Muscle layer of duodenum (tissue), 2 donors: ENCODE measurements around the gene TSPAN6.
A peak's percentile ranks its signal among the peaks of the same experiment; 100 is the strongest.

Experiments used
- H3K27ac ChIP-seq: one replicate; pipeline ENCODE4 v1.7.0; 2013; ENCODE audit warnings: mild to moderate bottlenecking, low read length
- H3K27me3 ChIP-seq: one replicate; pipeline ENCODE4 v1.7.0; 2013; ENCODE audit warnings: low read depth, mild to moderate bottlenecking, control low read depth, low read length
- H3K36me3 ChIP-seq, 2 donors: one replicate each; pipeline ENCODE4 v1.7.0; 2013; ENCODE audit warnings: low read length in 2 of 2, control low read depth in 1 of 2, mild to moderate bottlenecking in 1 of 2; ENCODE audit not compliant: insufficient read depth in 2 of 2, control insufficient read depth in 1 of 2
- H3K4me1 ChIP-seq, 2 donors: one replicate each; pipeline ENCODE4 v1.7.0; 2013; ENCODE audit warnings: low read length in 2 of 2, mild to moderate bottlenecking in 2 of 2, control low read depth in 1 of 2, moderate library complexity in 1 of 2; ENCODE audit not compliant: insufficient read depth in 2 of 2, control insufficient read depth in 1 of 2
- H3K4me3 ChIP-seq, 2 donors: one replicate each; pipeline ENCODE4 v1.7.0; 2013; ENCODE audit warnings: low read length in 2 of 2, low read depth in 1 of 2, mild to moderate bottlenecking in 1 of 2
- H3K9me3 ChIP-seq, 2 donors: one replicate each; pipeline ENCODE4 v1.7.0; 2013; ENCODE audit warnings: low read length in 2 of 2, control low read depth in 1 of 2, mild to moderate bottlenecking in 1 of 2; ENCODE audit not compliant: control insufficient read depth in 1 of 2
- donor health status: healthy.

Gene TSPAN6

GRCh38 chrX:100647095-100647494, 10.5 kb upstream of the TSPAN6 start:
- H3K27ac ChIP-seq: no peak overlapping the region
- H3K9me3 ChIP-seq: no peaks in the 10 kb centered on the region
- H3K27me3 ChIP-seq: no peaks in the 10 kb centered on the region
- no peak overlapping the region for H3K4me3 ChIP-seq
- peaks cover 0 to 8% of the 10 kb centered on the region in 2 donors for H3K36me3 ChIP-seq
- H3K4me1 ChIP-seq: peaks cover 11 to 18% of the 10 kb centered on the region in 2 donors

- Histone ChIP-seq H3K27me3 (no peaks in the 10 kb centered on the region), H3K36me3 (peaks cover 0 to 8% of the 10 kb centered on the region in 2 donors), H3K4me1 (peaks cover 11 to 18% of the 10 kb centered on the region in 2 donors), H3K27ac (peak overlapping the region; percentile 73), H3K9me3 (no peaks in the 10 kb centered on the region), H3K4me3 (peak overlapping the region in 1 of 2 donors; percentile 52)
These were observed 8.5 kb upstream of the TSPAN6 start for GRCh38 chrX:100645106-100645505.

- Histone ChIP-seq H3K4me3 (peak within 1 kb of the TSS in 1 of 2 donors; percentile 52), H3K27me3 (no peaks in the 10 kb centered on the region), H3K36me3 (peaks cover 0 to 7% of the 10 kb centered on the region in 2 donors), H3K9me3 (no peaks in the 10 kb centered on the region), H3K4me1 (peaks cover 11 to 18% of the 10 kb centered on the region in 2 donors), H3K27ac (peak within 1 kb of the TSS; percentile 73)
These were observed 7.6 kb upstream of the TSPAN6 start, which contains the start of gene SRPX2 for GRCh38 chrX:100643956-100644860. TSS of gene SRPX2 (plus strand) at chrX:100644199. CDS start at chrX:100646323, 2,124 bp downstream.

GRCh38 chrX:100643212-100643611, 6.6 kb upstream of the TSPAN6 start:
- no peaks in the 10 kb centered on the region for H3K27me3 ChIP-seq
- no peaks in the 10 kb centered on the region for H3K9me3 ChIP-seq
- no peak overlapping the region for H3K4me3 ChIP-seq
- peak overlapping the region; percentile 73 for H3K27ac ChIP-seq
- H3K36me3 ChIP-seq: no peaks in the 10 kb centered on the region
- H3K4me1 ChIP-seq: peaks cover 2 to 18% of the 10 kb centered on the region in 2 donors

- Histone ChIP-seq H3K4me3 (no peak overlapping the region), H3K27me3 (no peaks in the 10 kb centered on the region), H3K4me1 (peaks cover 0 to 9% of the 10 kb centered on the region in 2 donors), H3K9me3 (no peaks in the 10 kb centered on the region), H3K27ac (no peak overlapping the region), H3K36me3 (no peaks in the 10 kb centered on the region)
These were observed 5.7 kb upstream of the TSPAN6 start for GRCh38 chrX:100642290-100642689.

- no peaks in the 10 kb centered on the region for H3K9me3 ChIP-seq
- no peaks in the 10 kb centered on the region for H3K36me3 ChIP-seq
- no peaks in the 10 kb centered on the region for H3K4me1 ChIP-seq
- H3K4me3 ChIP-seq: peak overlapping the region; percentile 52 to 61
- H3K27me3 ChIP-seq: no peaks in the 10 kb centered on the region
- H3K27ac ChIP-seq: no peak overlapping the region
These were observed 651 bp downstream of the TSPAN6 start for GRCh38 chrX:100635989-100636320.

GRCh38 chrX:100635040-100635439, 1.6 kb downstream of the TSPAN6 start:
- peaks cover 0 to 4% of the 10 kb centered on the region in 2 donors for H3K36me3 ChIP-seq
- H3K27ac ChIP-seq: no peak overlapping the region
- no peaks in the 10 kb centered on the region for H3K9me3 ChIP-seq
- no peak overlapping the region for H3K4me3 ChIP-seq
- H3K4me1 ChIP-seq: no peaks in the 10 kb centered on the region
- no peaks in the 10 kb centered on the region for H3K27me3 ChIP-seq

- Histone ChIP-seq H3K36me3 (peaks cover 0 to 5% of the 10 kb centered on the region in 2 donors), H3K4me3 (no peak overlapping the region), H3K27me3 (no peaks in the 10 kb centered on the region), H3K4me1 (no peaks in the 10 kb centered on the region), H3K9me3 (no peaks in the 10 kb centered on the region), H3K27ac (no peak overlapping the region)
These were observed 10.6 kb downstream of the TSPAN6 start for GRCh38 chrX:100625985-100626491.

- Histone ChIP-seq H3K4me1 (no peaks in the 10 kb centered on the region), H3K27me3 (no peaks in the 10 kb centered on the region), H3K9me3 (no peaks in the 10 kb centered on the region), H3K27ac (no peak overlapping the region), H3K4me3 (no peak overlapping the region), H3K36me3 (no peaks in the 10 kb centered on the region)
These were observed 13.6 kb downstream of the TSPAN6 start for GRCh38 chrX:100623001-100623400.

GRCh38 chrX:100615005-100615404, 21.6 kb downstream of the TSPAN6 start:
- Histone ChIP-seq H3K9me3 (no peaks in the 10 kb centered on the region), H3K4me1 (no peaks in the 10 kb centered on the region), H3K36me3 (no peaks in the 10 kb centered on the region), H3K4me3 (no peak overlapping the region), H3K27me3 (no peaks in the 10 kb centered on the region), H3K27ac (no peak overlapping the region)

GRCh38 chrX:100611951-100612350, 24.7 kb downstream of the TSPAN6 start:
- Histone ChIP-seq H3K27ac (no peak overlapping the region), H3K36me3 (no peaks in the 10 kb centered on the region), H3K4me3 (no peak overlapping the region), H3K4me1 (no peaks in the 10 kb centered on the region), H3K9me3 (no peaks in the 10 kb centered on the region), H3K27me3 (no peaks in the 10 kb centered on the region)
